GM13977 (cell line): ENCODE results near the gene ZNF423.
A peak's percentile ranks its signal among the peaks of the same experiment; 100 is the strongest.

Experiments
- DNase-seq: peaks from one replicate; pipeline ENCODE4 v3.0.0; 2012; ENCODE audit warnings: low spot score
- in situ Hi-C: fragments of 300-500 bp; cut with MboI; formaldehyde crosslinking; loops from one replicate; pipeline ENCODE4 v1.12.0; 2022; ENCODE audit warnings: low sequenced_read_pairs, low pct_unique_long_range_greater_than_20kb, mixed read lengths, inconsistent platforms; ENCODE audit not compliant: unreplicated experiment
- TF ChIP-seq, protein P1 (sequence below): IDR thresholded peaks from 2 replicates; pipeline ENCODE4 v1.5.1; 2012; ENCODE audit warnings: mild to moderate bottlenecking, control low read depth; ENCODE audit not compliant: insufficient read depth; ENCODE audit errors: extremely low read depth, missing control alignments

Gene ZNF423

GRCh38 chr16:49441366-49441780 lies 414.5 kb downstream of the ZNF423 start:
- in situ Hi-C loops: no loop called here
- DNase-seq: peak; percentile 79
- TF ChIP-seq, protein P1, sequence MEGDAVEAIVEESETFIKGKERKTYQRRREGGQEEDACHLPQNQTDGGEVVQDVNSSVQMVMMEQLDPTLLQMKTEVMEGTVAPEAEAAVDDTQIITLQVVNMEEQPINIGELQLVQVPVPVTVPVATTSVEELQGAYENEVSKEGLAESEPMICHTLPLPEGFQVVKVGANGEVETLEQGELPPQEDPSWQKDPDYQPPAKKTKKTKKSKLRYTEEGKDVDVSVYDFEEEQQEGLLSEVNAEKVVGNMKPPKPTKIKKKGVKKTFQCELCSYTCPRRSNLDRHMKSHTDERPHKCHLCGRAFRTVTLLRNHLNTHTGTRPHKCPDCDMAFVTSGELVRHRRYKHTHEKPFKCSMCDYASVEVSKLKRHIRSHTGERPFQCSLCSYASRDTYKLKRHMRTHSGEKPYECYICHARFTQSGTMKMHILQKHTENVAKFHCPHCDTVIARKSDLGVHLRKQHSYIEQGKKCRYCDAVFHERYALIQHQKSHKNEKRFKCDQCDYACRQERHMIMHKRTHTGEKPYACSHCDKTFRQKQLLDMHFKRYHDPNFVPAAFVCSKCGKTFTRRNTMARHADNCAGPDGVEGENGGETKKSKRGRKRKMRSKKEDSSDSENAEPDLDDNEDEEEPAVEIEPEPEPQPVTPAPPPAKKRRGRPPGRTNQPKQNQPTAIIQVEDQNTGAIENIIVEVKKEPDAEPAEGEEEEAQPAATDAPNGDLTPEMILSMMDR: peak; percentile 51

GRCh38 chr16:49440156-49441065 lies 415.5 kb downstream of the ZNF423 start:
- no peak for DNase-seq
- in situ Hi-C loops: no loop called here
- TF ChIP-seq, protein P1: no peak

DNA sequence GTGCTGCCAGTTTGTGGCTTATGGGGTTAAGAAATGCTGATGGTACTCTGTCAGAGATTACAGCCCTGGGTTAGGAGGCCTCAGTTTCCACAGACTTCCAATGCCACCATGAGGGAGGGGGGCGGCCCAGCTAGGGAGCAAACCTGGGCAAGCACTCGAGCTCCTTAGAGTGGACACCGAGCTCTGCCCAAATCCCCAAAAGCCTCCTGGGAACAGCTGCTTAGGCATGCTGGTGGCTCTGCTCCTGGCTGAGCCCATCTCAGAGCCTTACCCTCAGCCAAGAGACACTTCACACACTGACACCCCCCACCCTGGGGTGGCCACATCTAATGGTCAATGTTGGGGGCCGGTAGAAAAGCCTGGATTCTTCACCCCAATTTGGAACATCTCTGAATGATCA lies 416.2 kb downstream of the ZNF423 start:
- in situ Hi-C loops: no loop called here
- DNase-seq: no peak
- TF ChIP-seq, protein P1: no peak

DNA sequence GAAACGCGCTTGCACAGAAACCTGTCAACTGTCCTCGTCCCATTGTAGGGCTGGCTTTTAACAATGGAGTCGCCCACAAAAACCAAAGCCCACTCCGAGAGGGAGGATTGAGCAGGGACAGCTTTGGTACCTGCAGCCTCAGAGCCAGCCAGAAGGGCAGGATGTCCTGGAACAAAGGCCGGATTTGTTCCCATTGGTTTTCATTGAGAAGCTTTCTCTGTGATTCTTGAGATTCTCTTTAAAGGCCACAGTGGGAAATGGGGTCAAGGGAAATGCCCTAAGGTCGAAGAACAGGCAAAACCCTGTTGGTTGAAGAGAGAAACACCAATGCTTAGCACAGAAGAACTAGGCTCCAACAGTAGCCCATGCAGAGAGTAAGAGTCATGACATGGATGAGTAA lies 416.9 kb downstream of the ZNF423 start:
- DNase-seq: no peak
- in situ Hi-C loops: no loop called here
- TF ChIP-seq, protein P1: no peak
